HepG2 (cell line): ENCODE results near the gene TMX4. TPM values are rescaled to one million over a fixed set of nuclear protein-coding genes. Genes with fewer than 3 reads are reported as not detected.

Experiments used
- ATAC-seq: fragments of 200-7000 bp; cut with Tn5 transposase; 3 replicates; pipeline ENCODE4 v1.9.1; 2020; ENCODE audit warnings: mild to moderate bottlenecking, moderate library complexity
- BruUV-seq: library from RNA; stranded (reverse); fragments of 400-500 nt; replicated peaks from 2 replicates; lab custom pipeline; 2021; lab: Mats Ljungman, UMichigan
- CTCF ChIA-PET: fragments of 300-600 bp; formaldehyde crosslinking; extraction: SDS; loops from one replicate; lab custom pipeline; 2021; ENCODE audit warnings: low total read pairs, inconsistent platforms, low intra/inter-chr PET ratio; lab: Yijun Ruan, JAX
- POLR2A ChIA-PET: fragments of 350-600 bp; sonication (Branson Sonifier 250); formaldehyde crosslinking; loops from one replicate; lab custom pipeline; 2020; ENCODE audit warnings: antibody characterized with exemption, inconsistent platforms; lab: Yijun Ruan, JAX
- DNase-seq: peaks from one replicate; pipeline ENCODE4 v3.0.0-alpha.2; 2015; ENCODE audit warnings: low spot score
- FAIRE-seq: peaks from 3 replicates; lab custom pipeline; 2011; peaks lifted over from hg19 to GRCh38; lab: Jason Lieb, UNC
- H2AFZ ChIP-seq: one replicate; pipeline ENCODE4 v1.6.1; 2011; ENCODE audit warnings: low read length, inconsistent platforms
- H3K27ac ChIP-seq: fragments of 300-600 bp; 3 replicates; pipeline ENCODE4 v1.8.0; 2011; ENCODE audit warnings: mixed run types, mild to moderate bottlenecking, mixed read lengths, low read length, inconsistent platforms; ENCODE audit not compliant: insufficient read depth; ENCODE audit errors: extremely low read length
- H3K27me3 ChIP-seq, 2 experiments: fragments of 200-600 bp in 1 of 2; 2 replicates in 1 of 2; 3 replicates in 1 of 2; pipeline versions ENCODE4 v1.6.0 to v1.8.0; 2011; ENCODE audit warnings: low read length in 2 of 2, mild to moderate bottlenecking in 2 of 2, moderate library complexity in 2 of 2, inconsistent platforms in 1 of 2; ENCODE audit not compliant: insufficient read depth in 2 of 2, control insufficient read depth in 1 of 2
- H3K36me3 ChIP-seq, 2 experiments: fragments of 200-600 bp in 1 of 2; replicated peaks in 1 of 2; 2 replicates in 1 of 2; 3 replicates in 1 of 2; pipeline versions ENCODE4 v1.5.1 to v1.8.0; 2011; ENCODE audit warnings: low read length in 2 of 2, inconsistent platforms in 1 of 2; ENCODE audit not compliant: insufficient read depth in 2 of 2, control insufficient read depth in 1 of 2
- H3K4me1 ChIP-seq: 2 replicates; pipeline ENCODE4 v1.5.1; 2012; ENCODE audit warnings: low read length, inconsistent platforms; ENCODE audit not compliant: insufficient read depth
- H3K4me2 ChIP-seq: 2 replicates; pipeline ENCODE4 v1.6.0; 2011; ENCODE audit warnings: low read depth, low read length, inconsistent platforms
- H3K4me3 ChIP-seq, 3 experiments: fragments of 200-600 bp in 1 of 3; sonication (generic), shearing (Covaris generic) in 1 of 3; replicated peaks in 1 of 3; 2 replicates each; pipeline ENCODE4 v1.5.1; 2011 to 2016; ENCODE audit warnings: low read length in 3 of 3, inconsistent platforms in 2 of 3, low read depth in 2 of 3, mild to moderate bottlenecking in 2 of 3, control low read depth in 1 of 3, mixed read lengths in 1 of 3; ENCODE audit not compliant: insufficient read depth in 1 of 3
- H3K79me2 ChIP-seq: one replicate; pipeline ENCODE4 v1.6.1; 2011; ENCODE audit warnings: low read length, inconsistent platforms; ENCODE audit not compliant: insufficient read depth
- H3K9ac ChIP-seq: 2 replicates; pipeline ENCODE4 v1.6.0; 2011; ENCODE audit warnings: mild to moderate bottlenecking, low read depth, low read length, inconsistent platforms; ENCODE audit not compliant: insufficient read depth
- H3K9me3 ChIP-seq: 2 replicates; pipeline ENCODE4 v1.5.1; 2012; ENCODE audit warnings: mild to moderate bottlenecking, low read length
- H4K20me1 ChIP-seq: 2 replicates; pipeline ENCODE4 v1.6.0; 2011; ENCODE audit warnings: inconsistent platforms, mild to moderate bottlenecking, low read length, moderate library complexity; ENCODE audit not compliant: insufficient read depth
- ZNF615 ChIP-seq: sonication (generic); formaldehyde crosslinking; IDR thresholded peaks from 2 replicates; pipeline ENCODE4 v1.5.0; 2020; ENCODE audit warnings: mild to moderate bottlenecking, missing genetic modification reagents, borderline replicate concordance
- WGBS: methylation state at CpG from one replicate; pipeline ENCODE4 v1.1.6; 2017; ENCODE audit warnings: low lambda C conversion rate; 5-methylcytosine and 5-hydroxymethylcytosine counted together
- in situ Hi-C: cut with HindIII; loops from 2 replicates; pipeline ENCODE4 v1.10.0; 2017; ENCODE audit warnings: low pct_unique_long_range_greater_than_20kb; ENCODE audit not compliant: extremely low pct_ligation_motif_present
- intact Hi-C: fragments of 100-400 bp; cut with micrococcal nuclease; formaldehyde crosslinking; loops from one replicate; pipeline ENCODE4 v1.10.0; 2022; ENCODE audit not compliant: unreplicated experiment
- polyA plus RNA-seq, 8 experiments: library from polyadenylated mRNA; depleted of rRNA in 3 of 8; stranded (reverse) in 7 of 8; unstranded in 1 of 8; fragments of >200 nt; fragmentation: Illumina TruSeq in 4 of 8; extraction: Trizol in 4 of 8; gene quantifications; 2 replicates each; pipeline versions ENCODE4 v1.2.1 to v1.2.3, GENCODE V29; 2011 to 2016; ENCODE audit warnings: low read depth in 4 of 8, missing spikeins in 1 of 8, mixed read lengths in 1 of 8; ENCODE audit not compliant: insufficient read depth in 1 of 8
- total RNA-seq, 5 experiments: library from RNA; depleted of rRNA; stranded (reverse); fragments of >200 nt; fragmentation: Illumina TruSeq; extraction: Trizol; gene quantifications; 2 replicates each; pipeline ENCODE4 v1.2.3, GENCODE V29; 2016; ENCODE audit warnings: low read depth in 1 of 5
- TF ChIP-seq, protein P1 (sequence below), 2 experiments: fragments of 450-650 bp in 1 of 2; sonication (generic) in 1 of 2; formaldehyde crosslinking; IDR thresholded peaks; 2 replicates each; pipeline versions ENCODE4 v1.5.0 to v1.8.0; 2020 to 2022; ENCODE audit warnings: mild to moderate bottlenecking in 1 of 2, missing genetic modification reagents in 1 of 2
- TF ChIP-seq, protein P2 (sequence below): sonication (generic); formaldehyde crosslinking; IDR thresholded peaks from 2 replicates; pipeline ENCODE4 v1.4.0; 2020; ENCODE audit warnings: missing genetic modification reagents

The TMX4 gene
- total and polyA plus RNA-seq, 2 of the 13 experiments (the other 11 are each of a cell fraction or from before 2014, with no cell fraction given), result 7.6 to 21.4 TPM

DNA sequence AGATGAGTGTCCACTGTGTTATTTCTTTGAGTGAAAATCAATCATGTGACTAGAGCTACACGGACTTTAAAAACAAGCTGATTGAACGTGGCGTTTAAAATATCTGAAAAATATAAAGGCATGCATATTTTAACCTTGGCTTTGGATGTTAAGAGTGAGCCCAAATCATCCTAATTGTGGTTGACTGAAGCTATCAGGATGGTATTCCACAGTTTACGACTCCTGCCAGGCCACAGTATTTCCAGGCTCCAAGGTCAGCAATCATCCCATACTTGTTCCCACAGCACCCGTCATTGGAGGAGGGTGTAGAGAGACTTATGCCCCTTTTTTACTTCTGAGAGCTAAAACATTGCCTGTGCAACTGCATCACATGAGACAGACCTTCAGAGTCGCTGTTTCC, 43.2 kb upstream of the TMX4 start:
- no peaks in the 10 kb centered on the region for H3K27me3 ChIP-seq
- no TSS peak for BruUV-seq
- no peak for FAIRE-seq

More for the DNA sequence above, 43.2 kb upstream of the TMX4 start:
- H3K79me2 ChIP-seq, result no peaks in the 10 kb centered on the region
- no peak overlapping the region for H3K9ac ChIP-seq
- TF ChIP-seq, protein P1, sequence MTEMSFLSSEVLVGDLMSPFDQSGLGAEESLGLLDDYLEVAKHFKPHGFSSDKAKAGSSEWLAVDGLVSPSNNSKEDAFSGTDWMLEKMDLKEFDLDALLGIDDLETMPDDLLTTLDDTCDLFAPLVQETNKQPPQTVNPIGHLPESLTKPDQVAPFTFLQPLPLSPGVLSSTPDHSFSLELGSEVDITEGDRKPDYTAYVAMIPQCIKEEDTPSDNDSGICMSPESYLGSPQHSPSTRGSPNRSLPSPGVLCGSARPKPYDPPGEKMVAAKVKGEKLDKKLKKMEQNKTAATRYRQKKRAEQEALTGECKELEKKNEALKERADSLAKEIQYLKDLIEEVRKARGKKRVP (CRISPR knock-in tag; IDR thresholded peaks at IDR 0.05), result 0 out of 4 replicates have a peak, but pooled peaks of 1 of the 2 experiments have one; percentile 18
- no peak for TF ChIP-seq ZNF615 (CRISPR knock-in tag)
- TF ChIP-seq, protein P2, sequence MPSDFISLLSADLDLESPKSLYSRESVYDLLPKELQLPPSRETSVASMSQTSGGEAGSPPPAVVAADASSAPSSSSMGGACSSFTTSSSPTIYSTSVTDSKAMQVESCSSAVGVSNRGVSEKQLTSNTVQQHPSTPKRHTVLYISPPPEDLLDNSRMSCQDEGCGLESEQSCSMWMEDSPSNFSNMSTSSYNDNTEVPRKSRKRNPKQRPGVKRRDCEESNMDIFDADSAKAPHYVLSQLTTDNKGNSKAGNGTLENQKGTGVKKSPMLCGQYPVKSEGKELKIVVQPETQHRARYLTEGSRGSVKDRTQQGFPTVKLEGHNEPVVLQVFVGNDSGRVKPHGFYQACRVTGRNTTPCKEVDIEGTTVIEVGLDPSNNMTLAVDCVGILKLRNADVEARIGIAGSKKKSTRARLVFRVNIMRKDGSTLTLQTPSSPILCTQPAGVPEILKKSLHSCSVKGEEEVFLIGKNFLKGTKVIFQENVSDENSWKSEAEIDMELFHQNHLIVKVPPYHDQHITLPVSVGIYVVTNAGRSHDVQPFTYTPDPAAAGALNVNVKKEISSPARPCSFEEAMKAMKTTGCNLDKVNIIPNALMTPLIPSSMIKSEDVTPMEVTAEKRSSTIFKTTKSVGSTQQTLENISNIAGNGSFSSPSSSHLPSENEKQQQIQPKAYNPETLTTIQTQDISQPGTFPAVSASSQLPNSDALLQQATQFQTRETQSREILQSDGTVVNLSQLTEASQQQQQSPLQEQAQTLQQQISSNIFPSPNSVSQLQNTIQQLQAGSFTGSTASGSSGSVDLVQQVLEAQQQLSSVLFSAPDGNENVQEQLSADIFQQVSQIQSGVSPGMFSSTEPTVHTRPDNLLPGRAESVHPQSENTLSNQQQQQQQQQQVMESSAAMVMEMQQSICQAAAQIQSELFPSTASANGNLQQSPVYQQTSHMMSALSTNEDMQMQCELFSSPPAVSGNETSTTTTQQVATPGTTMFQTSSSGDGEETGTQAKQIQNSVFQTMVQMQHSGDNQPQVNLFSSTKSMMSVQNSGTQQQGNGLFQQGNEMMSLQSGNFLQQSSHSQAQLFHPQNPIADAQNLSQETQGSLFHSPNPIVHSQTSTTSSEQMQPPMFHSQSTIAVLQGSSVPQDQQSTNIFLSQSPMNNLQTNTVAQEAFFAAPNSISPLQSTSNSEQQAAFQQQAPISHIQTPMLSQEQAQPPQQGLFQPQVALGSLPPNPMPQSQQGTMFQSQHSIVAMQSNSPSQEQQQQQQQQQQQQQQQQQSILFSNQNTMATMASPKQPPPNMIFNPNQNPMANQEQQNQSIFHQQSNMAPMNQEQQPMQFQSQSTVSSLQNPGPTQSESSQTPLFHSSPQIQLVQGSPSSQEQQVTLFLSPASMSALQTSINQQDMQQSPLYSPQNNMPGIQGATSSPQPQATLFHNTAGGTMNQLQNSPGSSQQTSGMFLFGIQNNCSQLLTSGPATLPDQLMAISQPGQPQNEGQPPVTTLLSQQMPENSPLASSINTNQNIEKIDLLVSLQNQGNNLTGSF (CRISPR knock-in tag), result no peak
- TF ChIP-seq, all 625 proteins: peak for 1
- 33% methylated on average over 6 of the region's 6 CpGs for WGBS
- H4K20me1 ChIP-seq, result no peaks in the 10 kb centered on the region
- ChIA-PET CTCF (no interaction called here), POLR2A (no interaction called here)
- no peak for DNase-seq
- in situ Hi-C loops, result no loop called here
- H3K4me1 ChIP-seq, result peaks cover 7% of the 10 kb centered on the region; the same call in 1 of the 2 replicates
- H2AFZ ChIP-seq, result no peak overlapping the region
- H3K4me2 ChIP-seq, result peak overlapping the region; percentile 8; the same call in 1 of the 2 replicates
- peak; percentile 41; the same call in 1 of the 3 replicates for ATAC-seq
- H3K27ac ChIP-seq, result no peak overlapping the region
- intact Hi-C loops, result no loop called here
- H3K9me3 ChIP-seq, result no peaks in the 10 kb centered on the region
- H3K36me3 ChIP-seq, result no peaks in the 10 kb centered on the region
- no peak overlapping the region for H3K4me3 ChIP-seq
